Activated CD4-positive, CD25-positive, alpha-beta regulatory T cell treated with anti-CD3 and anti-CD28 coated beads, Interleukin-2, amount 50 U/mL, for 16 hours (primary cell): ENCODE results near the gene ETFA.

Experiments
- DNase-seq: peaks from one replicate; pipeline ENCODE4 v3.0.0-alpha.2; 2020; ENCODE audit warnings: low read depth, low spot score

ETFA gene

DNA sequence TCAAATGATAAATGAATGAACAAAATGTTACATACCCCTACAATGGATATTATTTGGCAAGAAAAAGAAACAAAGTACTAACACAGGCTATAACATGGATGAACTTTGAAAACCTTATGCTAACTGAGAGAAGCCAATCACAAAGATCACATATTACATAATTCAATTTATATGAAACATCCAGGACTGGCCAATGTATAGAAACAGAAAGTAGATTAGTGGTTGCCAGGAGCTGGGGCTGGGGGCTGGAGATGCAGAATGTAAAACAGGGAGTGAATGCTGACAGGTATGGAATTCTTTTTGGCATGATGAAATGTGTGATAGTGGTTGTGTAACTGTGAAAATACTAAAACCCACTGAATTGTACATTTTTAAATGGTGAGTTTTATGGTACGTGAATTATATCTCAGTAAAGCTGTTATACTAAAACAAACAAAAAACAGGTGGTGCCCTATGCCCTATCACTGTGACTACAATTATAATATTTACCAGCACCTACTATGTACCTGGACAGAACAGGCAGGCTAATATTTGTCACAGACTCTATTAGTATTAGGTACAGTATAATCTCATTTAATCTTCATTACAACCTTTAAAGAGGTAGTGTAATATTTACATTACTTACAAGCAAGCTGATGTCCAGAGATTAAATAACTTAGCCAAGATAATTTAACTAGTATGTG, 90.0 kb downstream of the ETFA start:
- DNase-seq = no peak

DNA sequence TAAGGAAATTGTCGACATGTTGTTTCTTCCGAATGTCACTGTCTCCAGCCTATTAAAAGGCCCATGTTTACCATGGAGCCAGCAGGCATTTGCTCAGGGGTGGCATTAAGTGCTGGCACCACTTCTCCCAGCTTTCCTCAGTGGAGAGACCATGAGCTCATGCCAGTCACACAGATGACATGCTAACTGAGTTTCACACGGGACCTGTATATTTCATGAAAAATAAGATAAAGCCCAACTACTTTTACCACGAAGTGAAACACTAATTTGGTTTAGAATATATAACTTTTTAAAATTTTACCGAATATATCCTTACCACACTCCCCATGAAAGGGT, 93.4 kb downstream of the ETFA start:
- DNase-seq = no peak

DNA sequence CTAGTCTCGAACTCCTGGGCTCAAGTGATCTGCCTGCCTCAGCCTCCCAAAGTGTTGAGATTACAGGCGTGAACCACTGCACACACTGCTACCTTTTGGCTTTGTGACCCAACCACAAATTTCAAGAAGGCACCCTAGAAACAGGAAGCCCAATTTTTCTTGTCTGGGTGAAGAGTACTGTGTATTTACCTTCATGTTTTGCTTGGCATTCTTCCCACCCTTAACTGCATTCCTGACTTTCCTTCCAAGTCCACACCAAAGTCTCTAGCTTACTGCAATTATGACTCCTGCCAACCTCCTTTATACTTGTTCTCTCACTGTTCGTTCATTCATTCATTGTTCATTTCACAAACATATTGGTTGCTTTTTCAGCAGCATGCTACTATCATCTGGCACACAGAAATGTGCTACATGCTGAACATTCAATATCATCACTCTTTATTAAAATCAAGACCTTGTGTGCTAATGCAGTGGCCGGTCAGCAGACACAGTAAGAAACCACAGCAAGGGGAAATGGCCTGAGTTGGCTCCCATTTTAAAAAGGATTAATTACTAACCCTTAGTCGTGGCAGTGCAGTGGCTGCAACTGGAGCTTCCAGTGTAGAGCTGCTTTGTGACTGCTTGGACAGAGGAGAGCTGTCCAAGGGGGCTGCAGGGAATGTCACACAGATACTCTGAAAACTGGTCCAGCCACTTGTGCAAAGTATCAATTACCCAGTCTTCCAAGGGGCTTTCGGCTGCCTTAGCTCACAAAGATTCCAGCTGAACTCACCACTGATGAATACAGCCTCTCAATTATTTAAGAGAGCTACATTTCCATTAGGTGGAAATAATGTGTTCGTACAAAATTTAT, 94.0 kb downstream of the ETFA start:
- DNase-seq = no peak

DNA sequence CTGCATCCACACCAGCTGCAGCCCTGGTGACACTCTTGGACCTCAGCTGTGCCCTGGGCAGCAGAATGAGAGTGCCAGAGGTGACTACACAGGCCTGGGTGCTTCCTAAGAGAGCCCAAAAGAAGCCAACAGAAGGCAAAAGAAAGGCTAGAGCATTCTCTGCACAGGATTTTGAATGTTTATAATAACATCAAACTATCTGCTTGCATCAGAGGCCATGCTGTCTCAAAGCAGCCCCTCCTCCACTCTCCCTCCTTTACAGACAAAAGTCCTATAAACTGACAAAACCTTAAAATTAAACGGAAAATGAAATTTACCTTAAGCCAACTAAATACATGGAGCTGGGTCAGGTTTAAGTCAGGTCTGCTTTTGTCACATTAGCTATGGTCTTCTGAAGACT, 95.6 kb downstream of the ETFA start:
- no peak for DNase-seq

DNA sequence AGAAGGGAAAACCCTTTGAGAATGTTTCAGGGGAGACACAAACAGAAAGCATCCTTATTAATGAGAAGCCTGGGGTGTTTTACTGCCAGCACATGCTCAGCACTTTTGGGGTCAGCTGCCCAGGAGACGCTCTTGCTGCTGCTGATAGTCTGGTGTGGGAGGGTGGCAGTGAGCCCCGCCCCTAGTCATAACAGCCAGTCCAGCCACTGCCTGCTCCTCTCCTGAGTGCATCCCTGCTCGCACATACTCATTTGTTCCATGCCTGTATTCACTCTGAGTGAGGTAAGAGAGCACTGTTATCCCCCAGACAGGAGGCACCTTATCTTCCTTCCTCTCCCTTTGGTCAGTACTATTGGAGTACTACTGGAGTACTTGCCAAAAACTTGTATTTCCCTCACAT, 101.3 kb downstream of the ETFA start:
- no peak for DNase-seq

DNA sequence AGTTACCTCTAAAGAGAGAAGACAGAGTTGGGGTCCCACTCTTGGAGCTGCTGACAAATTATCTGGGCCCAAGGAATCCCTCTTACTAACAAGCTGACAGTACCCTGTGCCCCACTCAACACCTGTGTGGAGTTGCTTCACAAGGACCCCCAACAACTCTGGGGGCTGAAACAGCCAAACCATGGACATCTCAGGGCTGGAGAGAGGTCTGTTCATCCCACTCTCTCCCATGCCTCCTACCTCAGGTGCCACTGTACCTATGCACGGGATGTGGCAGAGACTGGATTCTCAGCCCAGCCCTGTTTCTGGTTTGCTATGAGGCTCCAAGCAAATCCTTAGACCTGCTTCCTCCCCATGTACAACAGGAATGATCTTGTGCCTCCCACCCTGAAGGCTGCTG, 101.7 kb downstream of the ETFA start:
- no peak for DNase-seq

DNA sequence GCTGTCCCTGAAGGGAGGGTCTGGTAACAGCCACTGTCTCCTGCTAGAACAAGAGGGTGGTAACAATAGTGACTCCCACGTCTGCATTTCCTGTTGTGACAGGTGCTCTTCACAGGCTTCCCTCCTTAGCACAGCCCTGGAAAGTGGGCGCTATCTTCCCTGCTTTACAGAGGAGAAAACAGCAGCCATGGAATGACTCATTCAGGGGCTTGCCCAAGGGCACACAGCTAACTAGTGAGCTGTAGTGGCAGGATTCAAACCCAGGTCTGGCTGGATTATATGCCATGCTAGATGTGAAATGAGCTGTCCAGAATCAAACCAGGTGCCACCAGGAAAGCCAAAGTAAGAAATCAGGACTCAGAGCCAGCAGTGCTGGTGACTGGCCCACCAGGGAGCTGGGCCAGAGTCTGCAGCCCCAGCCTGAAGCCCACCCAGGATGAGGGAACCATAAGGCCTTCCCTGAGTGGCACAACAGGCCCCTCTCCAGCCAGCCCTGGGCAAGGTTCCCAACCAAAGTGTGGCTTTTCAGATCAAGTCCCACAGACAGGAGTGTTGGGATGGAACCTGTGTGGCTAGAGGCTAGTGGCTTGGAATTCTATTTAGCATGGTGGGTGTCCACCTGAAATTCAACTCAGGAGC, 102.4 kb downstream of the ETFA start:
- no peak for DNase-seq

DNA sequence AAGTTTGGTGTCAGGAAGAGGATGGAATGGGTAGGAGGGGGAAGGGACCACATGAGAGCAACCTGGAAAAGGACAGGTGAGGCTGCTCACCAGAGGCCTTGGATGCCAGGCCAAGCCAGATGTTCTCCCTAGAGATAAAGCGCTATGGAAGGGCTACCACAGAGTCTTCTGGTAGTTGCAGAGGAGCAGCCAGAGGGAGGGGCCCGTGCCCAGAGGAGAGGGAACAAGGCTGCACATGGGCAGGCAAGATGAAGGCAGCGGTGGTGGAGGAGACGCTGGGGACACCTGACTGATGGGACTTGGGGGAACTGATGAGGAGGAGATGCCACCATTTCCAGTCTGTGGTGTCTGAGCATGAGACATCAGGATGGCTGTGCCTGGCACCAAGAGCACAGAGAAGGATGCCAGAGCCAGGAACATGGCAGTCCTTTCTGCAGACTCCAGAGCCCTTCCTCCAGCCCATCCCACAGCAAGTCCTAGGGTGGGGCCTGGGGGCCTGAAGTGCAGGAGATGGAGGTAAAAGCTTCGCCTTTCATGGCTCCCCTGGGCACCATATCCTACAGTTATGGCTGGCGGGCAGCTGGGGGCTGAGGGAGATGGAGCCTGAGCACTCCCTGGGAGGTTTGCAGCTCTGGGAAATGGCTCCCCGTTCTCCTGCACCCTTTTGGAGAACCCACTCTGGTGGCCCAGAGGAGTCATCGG, 103.0 kb downstream of the ETFA start:
- no peak for DNase-seq

DNA sequence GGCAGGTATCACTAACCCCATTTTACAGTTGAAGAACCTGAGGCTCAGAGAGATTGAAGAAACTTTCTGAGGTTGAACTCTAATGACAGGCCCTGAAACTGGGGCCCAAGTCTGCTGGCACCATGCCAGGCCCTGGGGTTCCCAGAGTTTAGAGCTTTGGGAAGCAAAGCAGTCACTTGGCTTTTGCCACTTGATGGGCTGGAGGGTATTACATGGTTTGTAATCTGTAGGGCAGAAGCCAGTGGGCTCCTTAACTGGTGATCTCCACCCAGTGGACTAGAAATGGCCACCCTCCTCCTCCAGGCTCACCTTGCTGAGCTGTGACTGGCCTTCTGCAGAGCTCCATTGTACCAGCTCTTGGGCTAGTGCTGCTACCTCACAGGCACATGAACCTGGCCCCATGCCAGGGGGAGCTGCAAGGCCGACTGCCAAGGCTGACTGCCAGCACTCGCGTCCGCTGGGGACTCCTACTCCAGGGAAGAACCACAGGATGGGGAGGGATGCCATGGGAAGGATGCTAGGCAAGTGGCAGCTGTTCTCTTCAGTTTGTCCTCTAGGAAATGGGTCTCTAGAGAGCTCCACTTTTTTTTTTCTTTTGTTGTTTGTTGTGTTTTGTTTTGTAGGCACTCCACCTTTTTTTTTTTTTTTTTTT, 104.8 kb downstream of the ETFA start:
- no peak for DNase-seq

DNA sequence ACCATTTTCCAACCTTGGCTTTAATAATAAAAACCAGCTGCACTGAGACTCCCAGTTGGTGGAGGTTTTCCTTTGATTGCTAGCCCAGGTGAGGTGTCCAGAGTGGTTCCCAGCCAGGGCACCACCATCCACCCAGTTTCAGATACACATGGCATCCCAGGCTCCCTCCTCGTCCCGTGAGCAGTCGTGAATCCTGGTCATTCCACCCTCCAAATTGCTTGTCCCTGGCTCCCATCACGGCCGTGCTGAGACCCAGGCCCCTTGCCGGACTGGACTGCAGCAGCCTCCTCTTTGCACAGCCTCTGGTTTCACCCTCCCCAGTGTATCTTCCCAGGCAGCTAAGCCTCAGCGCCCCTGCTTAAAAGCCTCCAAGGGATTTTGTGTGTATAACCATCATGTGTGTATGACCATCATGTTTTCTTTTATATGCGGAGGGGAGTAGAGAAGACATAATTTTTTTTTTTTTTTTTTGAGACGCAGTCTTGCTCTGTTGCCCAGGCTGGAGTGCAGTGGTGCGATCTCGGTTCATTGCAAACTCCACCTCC, 106.3 kb downstream of the ETFA start:
- no peak for DNase-seq

DNA sequence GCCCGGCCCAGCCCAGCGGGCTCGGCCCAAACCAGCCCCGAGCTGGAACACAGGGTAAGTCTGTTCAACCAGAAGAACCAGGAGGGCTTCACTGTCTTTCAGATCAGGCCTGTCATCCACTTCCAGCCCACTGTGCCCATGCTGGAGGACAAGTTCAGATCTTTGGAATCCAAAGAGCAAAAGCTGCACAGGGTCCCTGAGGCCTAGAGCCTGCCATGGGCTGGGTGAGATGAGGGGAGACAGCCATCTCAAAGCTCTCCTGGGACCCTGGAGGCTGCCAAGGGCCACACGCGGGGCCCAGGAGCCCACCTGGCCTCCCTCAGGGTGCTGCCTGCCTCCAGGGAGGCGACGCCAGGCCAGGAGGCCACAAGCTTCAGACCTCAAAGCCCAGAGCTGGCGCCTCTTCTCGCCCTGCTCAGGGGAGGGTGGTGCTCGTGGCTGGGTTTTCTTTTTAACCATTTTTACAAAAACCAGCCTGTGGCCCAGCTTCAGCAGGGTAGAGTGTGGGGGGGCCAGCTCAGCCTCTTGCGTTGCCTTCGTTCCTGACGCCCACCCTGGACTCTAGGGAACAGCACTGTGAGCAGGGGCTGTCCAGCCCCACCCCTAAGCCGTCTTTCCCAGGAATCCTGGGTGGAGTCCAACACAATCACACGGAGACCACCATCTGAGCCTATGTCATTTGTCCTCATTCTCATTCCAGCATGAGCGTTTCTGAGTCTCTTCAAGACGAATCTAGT, 107.0 kb downstream of the ETFA start:
- DNase-seq = no peak

DNA sequence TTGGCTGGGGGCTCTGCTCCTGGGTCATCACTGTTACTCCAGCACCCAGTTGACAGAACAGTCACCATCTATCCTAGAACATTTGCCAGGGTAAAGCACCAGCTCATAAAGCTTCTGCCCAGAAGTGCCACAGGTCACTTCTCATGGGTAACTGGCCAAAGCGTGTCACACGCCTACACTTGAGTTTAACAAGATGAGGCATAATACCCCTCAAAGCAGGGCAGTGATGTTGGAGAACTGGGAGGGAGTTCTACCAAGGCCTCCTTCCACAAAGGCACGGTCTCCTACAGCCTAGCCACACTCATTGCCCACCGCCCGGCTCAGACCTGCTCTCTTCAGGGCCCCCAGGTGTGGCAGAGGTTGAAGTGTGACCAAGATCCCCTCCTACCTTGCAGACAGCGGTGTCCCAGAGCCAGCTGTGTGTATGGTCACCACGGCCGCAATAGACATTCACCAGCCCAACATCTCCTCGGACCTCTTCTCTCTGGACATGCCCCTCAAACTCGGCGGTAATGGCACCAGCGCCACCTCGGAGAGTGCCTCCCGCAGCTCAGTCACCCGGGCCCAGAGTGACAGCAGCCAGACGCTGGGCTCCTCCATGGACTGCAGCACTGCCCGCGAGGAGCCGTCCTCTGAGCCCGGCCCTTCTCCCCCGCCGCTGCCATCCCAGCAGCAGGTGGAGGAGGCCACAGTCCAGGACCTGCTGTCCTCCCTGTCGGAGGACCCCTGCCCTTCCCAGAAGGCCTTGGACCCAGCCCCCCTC, 107.7 kb downstream of the ETFA start:
- DNase-seq = no peak

DNA sequence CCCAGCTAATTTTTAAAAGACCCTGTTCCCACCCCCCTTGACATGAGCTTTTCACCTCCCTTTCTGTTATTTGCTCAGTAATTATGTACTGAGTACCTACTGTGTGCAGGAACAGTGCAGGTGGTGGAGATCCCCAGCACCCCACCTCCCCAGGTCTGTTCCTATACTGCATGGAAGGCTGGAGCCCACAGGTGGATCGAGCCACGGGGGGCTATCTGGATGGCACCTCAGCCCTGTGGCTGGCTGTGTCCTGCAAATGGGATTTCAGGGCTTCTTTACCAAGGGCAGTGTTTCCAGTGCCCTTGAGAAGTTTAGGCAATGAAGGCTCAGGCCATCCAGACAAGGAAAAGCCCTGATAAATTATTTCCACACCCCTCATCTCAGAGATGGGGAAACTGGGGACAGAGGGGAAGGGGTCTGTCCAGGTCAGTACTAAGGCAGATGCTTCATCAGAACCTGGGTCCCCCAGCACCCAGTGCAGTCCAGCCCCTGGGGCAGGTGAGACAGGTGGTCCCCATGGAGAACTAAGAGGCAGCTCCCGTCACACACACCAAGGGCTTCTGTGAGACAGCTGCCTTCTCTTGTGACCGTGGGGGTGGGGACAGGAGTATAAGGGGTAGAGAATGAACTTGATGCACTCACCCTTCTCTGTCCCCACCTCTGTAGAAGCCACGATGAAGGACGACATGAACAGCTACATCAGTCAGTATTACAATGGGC, 109.6 kb downstream of the ETFA start:
- no peak for DNase-seq

DNA sequence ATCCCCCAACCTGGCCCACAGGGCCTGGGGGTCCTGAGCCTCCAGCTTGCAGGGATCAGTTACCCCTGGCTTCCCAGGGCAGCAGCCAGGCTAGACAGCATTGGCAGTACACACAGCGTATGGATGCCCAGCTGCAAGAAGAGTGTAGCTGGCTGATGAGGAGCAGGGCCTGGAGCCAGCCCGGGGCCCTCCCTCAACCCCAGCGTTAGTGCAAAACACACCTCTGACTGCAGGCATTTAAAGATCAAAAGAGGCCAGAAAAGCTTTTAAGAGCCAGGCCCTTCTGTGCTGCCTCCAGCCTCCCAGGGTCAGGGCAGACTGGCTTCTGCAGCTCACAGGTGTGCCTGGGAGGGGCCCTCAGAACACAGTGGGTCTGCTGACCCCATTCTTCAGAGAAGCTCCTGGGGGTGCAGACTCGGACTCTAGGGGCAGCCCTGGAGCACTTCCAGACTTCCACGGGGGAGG, 110.6 kb downstream of the ETFA start:
- no peak for DNase-seq

DNA sequence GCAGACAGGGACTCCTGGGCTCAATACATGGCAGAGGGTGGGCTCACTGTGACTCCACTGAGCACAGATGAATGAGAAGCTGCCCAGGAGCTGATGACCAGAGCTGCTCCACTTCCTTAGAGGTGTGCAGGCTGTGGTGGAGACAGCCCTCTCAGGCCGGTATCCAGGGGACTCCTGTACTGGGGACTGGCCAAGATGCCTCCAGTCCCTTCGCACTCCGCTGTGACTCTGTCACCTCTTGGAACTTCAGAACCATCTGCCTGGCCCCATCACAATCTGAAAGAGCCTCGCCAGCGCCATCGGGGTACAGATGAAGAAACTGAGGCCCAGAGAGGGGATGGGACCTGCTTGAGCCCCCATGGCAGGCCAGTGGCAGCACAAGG, 111.2 kb downstream of the ETFA start:
- no peak for DNase-seq

DNA sequence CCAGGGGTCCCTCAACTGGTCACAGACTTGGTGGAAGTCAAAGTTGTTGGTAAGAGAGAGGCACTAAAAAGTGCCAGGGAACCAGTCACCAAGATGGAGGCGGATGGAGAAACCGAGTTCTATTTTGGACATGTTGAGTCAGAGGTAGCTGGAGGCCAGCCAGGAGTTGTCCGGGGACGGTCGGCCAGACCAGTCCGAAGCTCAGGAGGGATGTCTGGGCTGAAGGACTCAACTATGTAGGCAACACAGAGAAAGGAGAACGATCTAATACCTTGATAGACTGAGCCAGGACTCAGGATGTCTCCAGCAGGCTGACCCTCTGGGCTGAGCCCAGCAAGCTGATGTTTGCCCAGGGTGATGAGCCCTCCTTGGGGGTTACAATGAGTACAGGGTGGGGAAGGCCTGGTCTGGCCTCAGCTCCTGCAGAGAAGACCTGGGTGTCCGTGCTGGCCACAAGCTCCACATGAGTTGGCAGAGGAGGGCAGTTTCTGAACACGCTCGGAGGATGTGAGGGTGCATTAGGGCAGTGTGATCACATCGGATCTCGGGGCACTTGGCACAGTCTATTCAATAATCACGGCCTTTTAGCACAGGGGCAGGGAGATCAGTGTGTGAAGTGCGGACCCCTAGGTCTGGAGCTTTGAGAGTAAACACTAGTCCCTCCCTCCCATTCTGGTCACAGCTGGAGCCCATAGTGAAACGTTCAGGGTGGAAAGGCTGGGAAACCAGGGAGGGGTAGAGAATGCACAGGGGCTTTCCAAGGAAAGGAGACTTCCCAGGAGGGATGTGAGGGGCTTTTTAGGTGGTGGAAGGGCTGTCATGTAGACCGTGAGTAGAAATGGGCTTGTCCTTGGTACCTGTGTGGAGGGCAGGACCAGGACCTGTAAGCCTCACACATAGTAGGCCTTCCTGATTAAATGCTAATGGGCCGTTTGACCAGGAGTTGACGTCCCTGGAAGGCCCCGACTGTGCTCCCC, 111.9 kb downstream of the ETFA start:
- DNase-seq = no peak

DNA sequence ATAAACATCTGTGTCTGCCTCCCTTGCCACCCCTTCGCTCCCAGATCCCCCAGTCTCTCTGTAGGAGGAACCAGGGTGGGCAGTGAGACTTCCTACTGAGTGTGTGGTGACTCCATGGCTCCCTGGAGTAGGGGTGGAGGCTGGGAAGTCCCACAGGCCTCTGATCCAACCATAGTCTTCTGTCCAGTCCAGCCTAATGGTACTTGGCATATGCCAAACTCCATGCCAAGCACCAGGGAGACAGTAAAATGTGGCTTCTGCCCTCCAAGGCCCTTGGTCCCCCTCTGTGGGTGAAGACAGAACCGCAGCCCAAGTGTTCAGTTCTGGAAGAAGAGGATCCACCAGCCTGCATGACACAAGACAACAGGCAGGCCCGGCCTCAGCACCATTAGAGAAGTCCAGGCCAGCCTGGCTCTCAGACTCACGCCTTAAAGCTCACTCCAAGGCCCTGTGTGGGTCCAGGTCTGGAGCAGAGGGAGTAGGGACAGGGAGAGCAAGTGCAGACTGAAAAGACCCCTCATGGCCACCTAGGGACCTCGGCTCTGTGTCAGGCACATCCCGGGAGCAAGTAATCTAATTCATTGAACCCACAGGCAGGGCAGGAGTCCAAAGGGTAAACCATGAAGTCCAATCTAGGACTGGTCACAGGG, 112.7 kb downstream of the ETFA start:
- no peak for DNase-seq
